Umbilical cord (tissue), 2 donors: Measurements from ENCODE around the gene KRTAP10-12. TPM values are rescaled to one million over a fixed set of nuclear protein-coding genes. Genes with fewer than 3 reads are reported as not detected.

Experiments used
- DNase-seq: peaks from one replicate; pipeline ENCODE4 v3.0.0-alpha.2; 2015; ENCODE audit warnings: low spot score
- total RNA-seq: library from RNA; depleted of rRNA; stranded (reverse); fragments of >200 nt; gene quantifications from one replicate; pipeline ENCODE4 v1.2.3, GENCODE V29; 2014; ENCODE audit warnings: low replicate concordance; ENCODE audit not compliant: insufficient read depth

KRTAP10-12 gene
- total RNA-seq, 1 donor from 2014 or later, result 4.1 TPM

GRCh38 chr21:44711327-44712202, 14.6 kb downstream of the KRTAP10-12 start, which contains the start of gene TSPEAR:
Gene TSPEAR, minus strand, starts transcription at chr21:44711572. Its CDS starts 58 bp downstream, at chr21:44711514.
- no peak for DNase-seq

- no peak for DNase-seq
These were observed 15.4 kb downstream of the KRTAP10-12 start for GRCh38 chr21:44712203-44713028.

GRCh38 chr21:44713130-44713529, 16.2 kb downstream of the KRTAP10-12 start:
- no peak for DNase-seq

- DNase-seq, result no peak
These were observed 16.9 kb downstream of the KRTAP10-12 start for GRCh38 chr21:44713846-44714245.

GRCh38 chr21:44714905-44715304, 17.9 kb downstream of the KRTAP10-12 start:
- no peak for DNase-seq

- no peak for DNase-seq
These were observed 20.0 kb downstream of the KRTAP10-12 start for GRCh38 chr21:44716984-44717383.

GRCh38 chr21:44718093-44718492, 21.1 kb downstream of the KRTAP10-12 start:
- no peak for DNase-seq

- no peak for DNase-seq
These were observed 21.6 kb downstream of the KRTAP10-12 start for GRCh38 chr21:44718571-44718970.

- DNase-seq, result no peak
These were observed 23.2 kb downstream of the KRTAP10-12 start for GRCh38 chr21:44720170-44720569.

GRCh38 chr21:44722731-44723130, 25.8 kb downstream of the KRTAP10-12 start:
- DNase-seq, result no peak

GRCh38 chr21:44723177-44724131, 26.5 kb downstream of the KRTAP10-12 start:
- DNase-seq, result no peak

GRCh38 chr21:44724196-44724595, 27.2 kb downstream of the KRTAP10-12 start:
- no peak for DNase-seq

GRCh38 chr21:44724926-44725325, 28.0 kb downstream of the KRTAP10-12 start:
- no peak for DNase-seq

GRCh38 chr21:44726826-44727225, 29.9 kb downstream of the KRTAP10-12 start:
- no peak for DNase-seq

GRCh38 chr21:44727321-44727720, 30.3 kb downstream of the KRTAP10-12 start:
- DNase-seq, result no peak

- DNase-seq, result no peak
These were observed 30.8 kb downstream of the KRTAP10-12 start for GRCh38 chr21:44727757-44728156.

- no peak for DNase-seq
These were observed 31.7 kb downstream of the KRTAP10-12 start for GRCh38 chr21:44728716-44729115.

- DNase-seq, result no peak
These were observed 32.5 kb downstream of the KRTAP10-12 start for GRCh38 chr21:44729336-44730027.

GRCh38 chr21:44730028-44730395, 33.0 kb downstream of the KRTAP10-12 start:
- DNase-seq, result no peak

GRCh38 chr21:44730951-44731579, 34.1 kb downstream of the KRTAP10-12 start:
- no peak for DNase-seq
